ENCODE results near the gene CPTP. TPM values are rescaled to one million over a fixed set of nuclear protein-coding genes. Genes with fewer than 3 reads are reported as not detected.

Gene CPTP
- total and polyA plus RNA-seq, 2 of the 13 experiments (the other 11 are each of a cell fraction or from before 2014, with no cell fraction given) = 5.5 to 9.3 TPM

GRCh38 chr1:1281533-1282321, 42.9 kb upstream of the CPTP start (continued):
- no peak; the same call in 1 of the 2 replicates for TF ChIP-seq ZNF280B (CRISPR knock-in tag; IDR thresholded peaks at IDR 0.05; ENCODE audit: borderline replicate concordance)
- TF ChIP-seq ZNF792 (CRISPR knock-in tag; IDR thresholded peaks at IDR 0.05) = no peak; the same call in 1 of the 2 replicates
- no peak for TF ChIP-seq GATAD1 (CRISPR knock-in tag; IDR thresholded peaks at IDR 0.05)
- no peak for TF ChIP-seq ELK4 (CRISPR knock-in tag; IDR thresholded peaks at IDR 0.05; ENCODE audit: borderline replicate concordance)
- TF ChIP-seq NFIC (IDR thresholded peaks at IDR 0.05; ENCODE audit: low read length) = no peak
- peak; percentile 86; the same call in 1 of the 2 replicates for TF ChIP-seq ZMAT3 (CRISPR knock-in tag; conservative IDR thresholded peaks at IDR 0.05)
- TF ChIP-seq NPAS2 (CRISPR knock-in tag; IDR thresholded peaks at IDR 0.05; ENCODE audit: borderline replicate concordance) = no peak
- TF ChIP-seq ZNF282 (IDR thresholded peaks at IDR 0.05; ENCODE audit: partially characterized antibody) = no peak
- TF ChIP-seq ZNF513 (CRISPR knock-in tag; conservative IDR thresholded peaks at IDR 0.05) = no peak
- no peak for TF ChIP-seq THYN1 (CRISPR knock-in tag; IDR thresholded peaks at IDR 0.05; ENCODE audit: borderline replicate concordance, low read depth)
- no peak; the same call in 1 of the 2 replicates for TF ChIP-seq MXD3 (CRISPR knock-in tag; IDR thresholded peaks at IDR 0.05)
- TF ChIP-seq PRDM15 (CRISPR knock-in tag; IDR thresholded peaks at IDR 0.05) = no peak
- no peak for TF ChIP-seq ZNF580 (CRISPR knock-in tag; IDR thresholded peaks at IDR 0.05; ENCODE audit: borderline replicate concordance, low read depth)
- no peak for TF ChIP-seq SIN3B (IDR thresholded peaks at IDR 0.05; ENCODE audit: low read length)
- TF ChIP-seq ZNF710 (CRISPR knock-in tag; IDR thresholded peaks at IDR 0.05; ENCODE audit: borderline replicate concordance) = no peak
- no peak for TF ChIP-seq ZNF3 (CRISPR knock-in tag; IDR thresholded peaks at IDR 0.05)
- TF ChIP-seq FOXP1 (IDR thresholded peaks at IDR 0.05) = no peak
- peak; percentile 23; the same call in 1 of the 2 replicates for TF ChIP-seq FOXP1 (CRISPR knock-in tag; IDR thresholded peaks at IDR 0.05)
- 0 out of 2 replicates have a peak, but pooled peaks have one; percentile 41 for TF ChIP-seq MIXL1 (CRISPR knock-in tag; IDR thresholded peaks at IDR 0.05)
- TF ChIP-seq ZNF7 (CRISPR knock-in tag; IDR thresholded peaks at IDR 0.05) = no peak
